ENCODE results near the gene CYP2W1. TPM values are rescaled to one million over a fixed set of nuclear protein-coding genes. Genes with fewer than 3 reads are reported as not detected.
"Not testable (repeated sequence)": the region's sequence is repeated elsewhere in the genome, so short reads cannot be mapped to it uniquely, and the experiment has no call there.

CYP2W1 gene
- total RNA-seq, 1 donor from 2014 or later: not detected

DNA sequence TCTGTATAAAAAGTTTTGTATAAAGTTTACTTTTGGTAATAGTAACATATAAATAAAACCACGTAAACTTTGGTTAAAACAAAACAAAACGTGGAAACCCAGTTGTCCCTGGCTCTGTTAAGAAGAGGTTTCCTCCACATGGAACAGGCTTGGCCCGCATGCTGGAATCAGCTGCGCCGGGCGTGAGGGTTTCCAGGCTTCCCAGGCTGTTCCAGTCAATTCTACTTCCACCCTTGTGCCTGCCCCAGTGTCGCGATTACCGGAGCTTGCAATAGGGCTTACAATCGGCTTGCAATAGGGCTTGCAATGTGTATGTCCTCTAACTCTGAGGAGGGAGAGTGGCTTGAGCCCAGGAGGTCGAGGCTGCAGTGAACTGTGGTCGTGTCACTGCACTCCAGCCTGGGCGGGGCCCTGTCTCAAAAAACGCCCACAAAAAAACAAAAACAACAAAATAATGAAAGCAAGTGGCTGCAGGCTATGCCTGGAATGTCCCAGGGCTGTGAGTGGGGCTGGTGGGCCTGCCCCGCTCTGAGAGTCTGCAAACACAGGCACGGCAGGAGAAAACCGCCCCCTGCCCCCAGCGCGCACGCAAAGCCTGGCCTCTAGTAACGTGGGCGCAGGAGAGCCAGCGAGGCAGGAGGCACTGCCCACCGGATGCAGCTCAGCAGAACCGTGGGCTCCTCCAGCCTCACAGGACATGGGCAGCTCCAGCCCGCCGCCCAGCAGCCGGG lies 16.3 kb downstream of the CYP2W1 start:
- H3K4me1 ChIP-seq: peaks cover 7% of the 10 kb centered on the region
- TF ChIP-seq EZH2phosphoT487 (IDR thresholded peaks at IDR 0.05) (no peak), CTCF (IDR thresholded peaks at IDR 0.05) (no peak), EZH2 (IDR thresholded peaks at IDR 0.05) (no peak)
- H3K27ac ChIP-seq: peak overlapping the region; percentile 58
- H2AFZ ChIP-seq (replicated peaks): no peak overlapping the region
- no peak overlapping the region for H3K9ac ChIP-seq
- DNase-seq (ENCODE audit: low spot score): no peak
- no peaks in the 10 kb centered on the region for H3K79me2 ChIP-seq (ENCODE audit: low read depth)
- H3K27ac Mint-ChIP-seq: no peak overlapping the region
- peaks cover 12% of the 10 kb centered on the region for H3K4me1 Mint-ChIP-seq
- no peaks in the 10 kb centered on the region for H3K9me3 ChIP-seq (ENCODE audit: low read depth)
- peaks cover 17% of the 10 kb centered on the region for H3F3A ChIP-seq (ENCODE audit: low read depth)
- no peaks in the 10 kb centered on the region for H3K27me3 ChIP-seq
- H3K36me3 ChIP-seq: no peaks in the 10 kb centered on the region
- H3K27me3 Mint-ChIP-seq (ENCODE audit: insufficient read depth, low read depth): peaks cover 4% of the 10 kb centered on the region
- no peak overlapping the region for H3K4me3 ChIP-seq
- peaks cover 4% of the 10 kb centered on the region for H4K20me1 ChIP-seq (ENCODE audit: low read depth)
- H3K4me3 Mint-ChIP-seq: no peak overlapping the region
- H3K4me2 ChIP-seq: no peak overlapping the region
- H3K9me3 Mint-ChIP-seq: no peaks in the 10 kb centered on the region
- no peaks in the 10 kb centered on the region for H3K36me3 Mint-ChIP-seq

DNA sequence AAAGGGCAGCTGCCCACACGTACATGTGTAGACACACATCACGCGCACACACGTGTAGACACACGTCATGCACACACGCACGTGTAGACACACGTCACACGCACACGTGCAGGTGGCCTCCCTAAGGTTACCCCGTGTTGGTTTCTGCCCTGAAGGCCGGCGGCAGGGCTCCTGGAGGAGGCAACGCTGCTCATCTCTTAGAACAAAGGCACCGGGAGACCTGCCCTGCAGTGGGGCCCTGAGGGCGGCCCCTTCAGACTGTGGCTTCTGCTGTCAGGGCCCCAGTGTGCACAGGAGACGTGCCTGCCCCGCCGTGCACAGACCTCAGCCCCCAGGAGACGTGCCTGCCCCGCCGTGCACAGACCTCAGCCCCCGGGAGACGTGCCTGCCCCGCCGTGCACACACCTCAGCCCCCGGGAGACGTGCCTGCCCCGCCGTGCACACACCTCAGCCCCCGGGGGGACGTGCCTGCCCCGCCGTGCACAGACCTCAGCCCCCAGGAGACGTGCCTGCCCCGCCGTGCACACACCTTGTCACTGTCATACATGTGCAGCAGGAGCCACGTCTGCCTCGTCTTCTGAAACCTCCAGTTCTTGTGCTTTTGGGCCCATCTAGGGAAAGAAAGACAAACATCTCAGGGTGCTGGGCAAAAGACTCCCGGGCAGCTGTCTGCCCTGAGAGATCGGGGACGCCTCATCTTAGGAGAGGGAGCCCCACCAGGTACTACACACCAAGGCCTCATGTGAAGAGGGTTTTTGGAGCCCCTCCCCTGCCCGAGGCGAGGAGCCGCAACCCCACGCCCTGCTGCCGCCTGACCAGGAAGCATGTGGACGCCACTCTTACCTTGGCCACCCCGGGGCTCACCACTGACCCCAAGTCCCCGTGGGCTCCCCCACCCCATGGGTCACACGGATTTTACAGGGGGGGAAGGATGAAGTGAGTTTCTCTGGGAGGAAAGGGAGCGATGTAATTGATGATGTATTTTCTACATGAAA lies 17.3 kb downstream of the CYP2W1 start:
- Mint-ChIP-seq H3K4me1 (peaks cover 9% of the 10 kb centered on the region), H3K27me3 (ENCODE audit: insufficient read depth, low read depth) (peaks cover 2% of the 10 kb centered on the region), H3K27ac (no peak overlapping the region), H3K4me3 (no peak overlapping the region), H3K36me3 (no peaks in the 10 kb centered on the region), H3K9me3 (no peaks in the 10 kb centered on the region)
- Histone ChIP-seq H3K9me3 (ENCODE audit: low read depth) (no peaks in the 10 kb centered on the region), H3K9ac (no peak overlapping the region), H3K36me3 (no peaks in the 10 kb centered on the region), H3K27ac (peak overlapping the region; percentile 58), H3K4me2 (no peak overlapping the region), H4K20me1 (ENCODE audit: low read depth) (peaks cover 4% of the 10 kb centered on the region), H2AFZ (replicated peaks) (no peak overlapping the region), H3K79me2 (ENCODE audit: low read depth) (no peaks in the 10 kb centered on the region), H3F3A (ENCODE audit: low read depth) (peaks cover 17% of the 10 kb centered on the region), H3K4me3 (no peak overlapping the region), H3K4me1 (peaks cover 7% of the 10 kb centered on the region), H3K27me3 (no peaks in the 10 kb centered on the region)
- no peak for DNase-seq (ENCODE audit: low spot score)
- TF ChIP-seq EZH2phosphoT487 (IDR thresholded peaks at IDR 0.05) (no peak), EZH2 (IDR thresholded peaks at IDR 0.05) (no peak), CTCF (IDR thresholded peaks at IDR 0.05) (no peak)

DNA sequence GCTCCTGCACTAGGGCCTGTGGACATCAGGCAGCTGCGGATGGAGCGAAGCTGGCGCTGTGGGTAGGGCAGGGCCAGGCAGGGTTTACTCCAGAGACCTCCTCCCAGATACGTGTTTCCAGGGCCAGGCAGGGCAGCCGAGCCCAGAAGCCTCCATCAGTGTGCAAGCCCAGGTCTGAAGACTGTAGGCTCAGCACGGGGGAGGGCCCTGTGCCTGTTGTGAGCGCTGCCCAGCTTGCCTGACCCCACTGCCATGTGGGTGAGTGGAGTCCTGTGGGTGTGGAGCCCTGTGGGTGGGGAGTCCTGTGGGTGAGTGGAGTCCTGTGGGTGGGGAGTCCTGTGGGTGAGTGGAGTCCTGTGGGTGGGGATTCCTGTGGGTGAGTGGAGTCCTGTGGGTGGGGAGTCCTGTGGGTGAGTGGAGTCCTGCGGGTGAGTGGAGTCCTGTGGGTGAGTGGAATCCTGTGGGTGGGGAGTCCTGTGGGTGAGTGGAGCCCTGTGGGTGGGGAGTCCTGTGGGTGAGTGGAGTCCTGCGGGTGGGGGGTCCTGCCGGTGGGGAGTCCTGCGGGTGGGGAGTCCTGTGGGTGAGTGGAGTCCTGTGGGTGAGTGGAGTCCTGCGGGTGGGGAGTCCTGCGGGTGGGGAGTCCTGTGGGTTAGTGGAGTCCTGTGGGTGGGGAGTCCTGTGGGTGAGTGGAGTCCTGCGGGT lies 18.2 kb downstream of the CYP2W1 start:
- H3K4me1 ChIP-seq: not testable (repeated sequence)
- peak overlapping the region; percentile 58 for H3K27ac ChIP-seq

GRCh38 chr7:1002026-1002425 lies 19.0 kb downstream of the CYP2W1 start:
- not testable (repeated sequence) for H3K4me3 Mint-ChIP-seq

More for the DNA sequence above, 18.2 kb downstream of the CYP2W1 start:
- not testable (repeated sequence) for H3K27me3 Mint-ChIP-seq (ENCODE audit: insufficient read depth, low read depth); H3K4me3 ChIP-seq; H3K79me2 ChIP-seq (ENCODE audit: low read depth); H3K9ac ChIP-seq; H3K9me3 ChIP-seq (ENCODE audit: low read depth); H3K27ac Mint-ChIP-seq; H2AFZ ChIP-seq (replicated peaks); H3K27me3 ChIP-seq; H3K36me3 Mint-ChIP-seq; H3K36me3 ChIP-seq; H3K4me2 ChIP-seq; H3K4me3 Mint-ChIP-seq; H3K9me3 Mint-ChIP-seq; H4K20me1 ChIP-seq (ENCODE audit: low read depth)
- peak; percentile 57 for DNase-seq (ENCODE audit: low spot score)
- peaks cover 17% of the 10 kb centered on the region for H3F3A ChIP-seq (ENCODE audit: low read depth)
- H3K4me1 Mint-ChIP-seq: peaks cover 12% of the 10 kb centered on the region

DNA sequence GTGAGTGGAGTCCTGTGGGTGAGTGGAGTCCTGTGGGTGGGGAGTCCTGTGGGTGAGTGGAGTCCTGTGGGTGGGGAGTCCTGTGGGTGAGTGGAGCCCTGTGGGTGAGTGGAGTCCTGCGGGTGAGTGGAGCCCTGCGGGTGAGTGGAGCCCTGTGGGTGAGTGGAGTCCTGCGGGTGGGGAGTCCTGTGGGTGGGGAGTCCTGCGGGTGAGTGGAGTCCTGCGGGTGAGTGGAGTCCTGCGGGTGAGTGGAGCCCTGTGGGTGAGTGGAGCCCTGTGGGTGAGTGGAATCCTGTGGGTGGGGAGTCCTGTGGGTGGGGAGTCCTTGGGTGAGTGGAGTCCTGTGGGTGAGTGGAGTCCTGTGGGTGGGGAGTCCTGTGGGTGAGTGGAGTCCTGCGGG lies 19.5 kb downstream of the CYP2W1 start:
- H3K27ac ChIP-seq; H3K36me3 ChIP-seq; DNase-seq (ENCODE audit: low spot score); H3K79me2 ChIP-seq (ENCODE audit: low read depth); H3K9ac ChIP-seq; H3K4me3 Mint-ChIP-seq; H3K9me3 Mint-ChIP-seq; H3K9me3 ChIP-seq (ENCODE audit: low read depth); H2AFZ ChIP-seq (replicated peaks); H3K4me3 ChIP-seq; H3K27me3 Mint-ChIP-seq (ENCODE audit: insufficient read depth, low read depth); H3K27me3 ChIP-seq; H3K4me2 ChIP-seq; H3K27ac Mint-ChIP-seq; H4K20me1 ChIP-seq (ENCODE audit: low read depth); H3K4me1 ChIP-seq; H3K36me3 Mint-ChIP-seq: not testable (repeated sequence)
- peaks cover 17% of the 10 kb centered on the region for H3F3A ChIP-seq (ENCODE audit: low read depth)
- H3K4me1 Mint-ChIP-seq: peaks cover 12% of the 10 kb centered on the region

More at GRCh38 chr7:1002026-1002425, 19.0 kb downstream of the CYP2W1 start:
- H3K36me3 ChIP-seq; H3K9me3 ChIP-seq (ENCODE audit: low read depth); H3K36me3 Mint-ChIP-seq; H3K27me3 Mint-ChIP-seq (ENCODE audit: insufficient read depth, low read depth); H4K20me1 ChIP-seq (ENCODE audit: low read depth); H3K27ac Mint-ChIP-seq; DNase-seq (ENCODE audit: low spot score); H3K27me3 ChIP-seq; H3K4me3 ChIP-seq; H3K79me2 ChIP-seq (ENCODE audit: low read depth); H3K4me2 ChIP-seq; H3K9me3 Mint-ChIP-seq; H3K27ac ChIP-seq; H3K9ac ChIP-seq; H2AFZ ChIP-seq (replicated peaks); H3K4me1 ChIP-seq: not testable (repeated sequence)
- H3K4me1 Mint-ChIP-seq: peaks cover 12% of the 10 kb centered on the region
- H3F3A ChIP-seq (ENCODE audit: low read depth): peaks cover 17% of the 10 kb centered on the region
